MM.1S (cell line): ENCODE measurements around the gene SETDB1.

ENCODE experiments used
- DNase-seq: peaks from one replicate; pipeline ENCODE4 v3.0.0-alpha.2; 2015
- H2AFZ ChIP-seq: fragments of 300-600 bp; sonication (generic); 2 replicates; pipeline ENCODE4 v1.6.0; 2016; ENCODE audit warnings: antibody characterized with exemption, low read length
- H3F3A ChIP-seq: fragments of 300-600 bp; sonication (generic); 2 replicates; pipeline ENCODE4 v1.6.1; 2016; ENCODE audit warnings: mild to moderate bottlenecking, antibody characterized with exemption, low read length, moderate library complexity, mixed read lengths; ENCODE audit not compliant: insufficient read depth
- H3K27ac ChIP-seq: fragments of 300-600 bp; sonication (generic); 2 replicates; pipeline ENCODE4 v1.5.1; 2016; ENCODE audit warnings: mild to moderate bottlenecking, low read length
- H3K27me3 ChIP-seq: fragments of 300-600 bp; sonication (generic); replicated peaks from 2 replicates; pipeline ENCODE4 v1.6.0; 2016; ENCODE audit warnings: low read length; ENCODE audit not compliant: insufficient read depth
- H3K36me3 ChIP-seq: fragments of 300-600 bp; sonication (generic); replicated peaks from 2 replicates; pipeline ENCODE4 v1.6.1; 2016; ENCODE audit warnings: mild to moderate bottlenecking, low read length, mixed read lengths; ENCODE audit not compliant: insufficient read depth
- H3K4me1 ChIP-seq: fragments of 300-600 bp; sonication (generic); 2 replicates; pipeline ENCODE4 v1.6.1; 2016; ENCODE audit warnings: low read length, mixed read lengths
- H3K4me2 ChIP-seq: fragments of 300-600 bp; sonication (generic); 2 replicates; pipeline ENCODE4 v1.6.0; 2016; ENCODE audit warnings: low read depth, low read length
- H3K4me3 ChIP-seq: fragments of 300-600 bp; sonication (generic); 2 replicates; pipeline ENCODE4 v1.5.1; 2016; ENCODE audit warnings: low read length, mixed read lengths
- H3K79me2 ChIP-seq: fragments of 300-600 bp; sonication (generic); 2 replicates; pipeline ENCODE4 v1.6.1; 2016; ENCODE audit warnings: mixed run types, low read length, mixed read lengths
- H3K9ac ChIP-seq: fragments of 300-600 bp; sonication (generic); 2 replicates; pipeline ENCODE4 v1.6.1; 2016; ENCODE audit warnings: low read length, mixed read lengths
- H3K9me2 ChIP-seq: fragments of 300-600 bp; sonication (generic); replicated peaks from 2 replicates; pipeline ENCODE4 v1.6.1; 2016; ENCODE audit warnings: mild to moderate bottlenecking, low read length, mixed read lengths; ENCODE audit not compliant: insufficient read depth
- H3K9me3 ChIP-seq: fragments of 300-600 bp; sonication (generic); replicated peaks from 2 replicates; pipeline ENCODE4 v1.6.1; 2016; ENCODE audit warnings: mild to moderate bottlenecking, low read length, mixed read lengths; ENCODE audit not compliant: insufficient read depth
- H4K20me1 ChIP-seq: fragments of 300-600 bp; sonication (generic); 2 replicates; pipeline ENCODE4 v1.6.1; 2016; ENCODE audit warnings: mild to moderate bottlenecking, low read length, moderate library complexity, mixed read lengths; ENCODE audit not compliant: insufficient read depth
- CTCF ChIP-seq: fragments of 300-600 bp; sonication (generic); IDR thresholded peaks from 2 replicates; pipeline ENCODE4 v1.5.1; 2016; ENCODE audit warnings: antibody characterized with exemption, low read length, mixed read lengths
- EZH2 ChIP-seq: fragments of 300-600 bp; sonication (generic); optimal IDR thresholded peaks from 2 replicates; pipeline ENCODE3; 2017; ENCODE audit warnings: low read depth, mild to moderate bottlenecking, antibody characterized with exemption, low read length, mixed read lengths
- EZH2phosphoT487 ChIP-seq: fragments of 300-600 bp; sonication (generic); IDR thresholded peaks from 2 replicates; pipeline ENCODE4 v1.6.1; 2018; ENCODE audit warnings: antibody characterized with exemption, low read length

Gene SETDB1

GRCh38 chr1:150944856-150945255 is 18.7 kb downstream of the SETDB1 start:
- Histone ChIP-seq H3K9ac (no peak overlapping the region), H3F3A (no peaks in the 10 kb centered on the region), H3K36me3 (0 out of 2 replicates have a peak, but pooled peaks cover 10% of the 10 kb centered on the region), H3K9me2 (no peaks in the 10 kb centered on the region), H4K20me1 (no peaks in the 10 kb centered on the region), H2AFZ (no peak overlapping the region), H3K27ac (no peak overlapping the region), H3K4me1 (no peaks in the 10 kb centered on the region), H3K9me3 (no peaks in the 10 kb centered on the region), H3K27me3 (no peaks in the 10 kb centered on the region), H3K4me3 (no peak overlapping the region), H3K4me2 (no peak overlapping the region), H3K79me2 (no peaks in the 10 kb centered on the region)
- TF ChIP-seq EZH2phosphoT487 (no peak), CTCF (no peak), EZH2 (no peak)
- DNase-seq, result no peak

GRCh38 chr1:150954708-150955107 is 28.5 kb downstream of the SETDB1 start:
- Histone ChIP-seq H3K4me1 (no peaks in the 10 kb centered on the region), H3F3A (no peaks in the 10 kb centered on the region), H3K9me2 (no peaks in the 10 kb centered on the region), H3K9ac (no peak overlapping the region), H3K79me2 (no peaks in the 10 kb centered on the region), H3K4me3 (no peak overlapping the region), H2AFZ (no peak overlapping the region), H3K4me2 (no peak overlapping the region), H3K27ac (no peak overlapping the region), H3K9me3 (no peaks in the 10 kb centered on the region), H4K20me1 (no peaks in the 10 kb centered on the region), H3K27me3 (no peaks in the 10 kb centered on the region), H3K36me3 (peaks cover 14% of the 10 kb centered on the region)
- TF ChIP-seq CTCF, result no peak
- TF ChIP-seq EZH2phosphoT487, result no peak
- TF ChIP-seq EZH2, result no peak
- no peak for DNase-seq

- Histone ChIP-seq H3K36me3 (peaks cover 14% of the 10 kb centered on the region), H3K9me2 (no peaks in the 10 kb centered on the region)
Observed at GRCh38 chr1:150955280-150955679, 29.1 kb downstream of the SETDB1 start.

More at GRCh38 chr1:150955280-150955679, 29.1 kb downstream of the SETDB1 start:
- Histone ChIP-seq H3K4me2 (no peak overlapping the region), H3K9me3 (no peaks in the 10 kb centered on the region), H4K20me1 (no peaks in the 10 kb centered on the region), H2AFZ (no peak overlapping the region), H3K79me2 (no peaks in the 10 kb centered on the region), H3K4me1 (no peaks in the 10 kb centered on the region), H3K27me3 (no peaks in the 10 kb centered on the region), H3F3A (no peaks in the 10 kb centered on the region), H3K9ac (no peak overlapping the region), H3K4me3 (no peak overlapping the region), H3K27ac (no peak overlapping the region)
- TF ChIP-seq EZH2 (no peak), CTCF (no peak), EZH2phosphoT487 (no peak)
- DNase-seq, result no peak
